ENCODE results near the gene SPIRE2. TPM values are rescaled to one million over a fixed set of nuclear protein-coding genes. Genes with fewer than 3 reads are reported as not detected.

The SPIRE2 gene
- total and polyA plus RNA-seq, 2 of the 13 experiments (the other 11 are each of a cell fraction or from before 2014, with no cell fraction given): 13.3 to 37.5 TPM

- TF ChIP-seq ZNF891 (CRISPR knock-in tag; IDR thresholded peaks at IDR 0.05) (peak; percentile 20; the same call in 1 of the 2 replicates), SOX13 (IDR thresholded peaks at IDR 0.05) (no peak), SOX13 (CRISPR knock-in tag; conservative IDR thresholded peaks at IDR 0.05 in 1 of 2, IDR thresholded peaks at IDR 0.05 in 1 of 2) (no peak), ZNF605 (CRISPR knock-in tag; IDR thresholded peaks at IDR 0.05) (0 out of 2 replicates have a peak, but pooled peaks have one; percentile 48), GFI1 (CRISPR knock-in tag; IDR thresholded peaks at IDR 0.05; ENCODE audit: borderline replicate concordance) (peak; percentile 51; the same call in 1 of the 2 replicates), FOXK1 (CRISPR knock-in tag; IDR thresholded peaks at IDR 0.05; ENCODE audit: borderline replicate concordance, low read depth) (0 out of 2 replicates have a peak, but pooled peaks have one; percentile 28), HNF1B (CRISPR knock-in tag; IDR thresholded peaks at IDR 0.05) (peak; percentile 43), ATF7 (IDR thresholded peaks at IDR 0.05) (no peak), ATF7 (CRISPR knock-in tag; IDR thresholded peaks at IDR 0.05) (no peak), CTCF (CRISPR knock-in tag; IDR thresholded peaks at IDR 0.05) (peak; percentile 99), ZFY (CRISPR knock-in tag; IDR thresholded peaks at IDR 0.05) (no peak; the same call in 1 of the 2 replicates), TEAD3 (CRISPR knock-in tag; optimal IDR thresholded peaks at IDR 0.05; ENCODE audit: borderline replicate concordance) (no peak), XRCC5 (optimal IDR thresholded peaks at IDR 0.05; ENCODE audit: low read length) (peak; percentile 91), ZNF362 (CRISPR knock-in tag; IDR thresholded peaks at IDR 0.05; ENCODE audit: borderline replicate concordance) (peak; percentile 42; the same call in 1 of the 2 replicates), ZNF446 (CRISPR knock-in tag; IDR thresholded peaks at IDR 0.05) (peak; percentile 31; the same call in 1 of the 2 replicates), ZBTB7B (CRISPR knock-in tag; IDR thresholded peaks at IDR 0.05) (peak; percentile 78), ZNF501 (CRISPR knock-in tag; IDR thresholded peaks at IDR 0.05) (no peak; the same call in 1 of the 2 replicates), SAP130 (CRISPR knock-in tag; IDR thresholded peaks at IDR 0.05; ENCODE audit: low read depth) (peak; percentile 60), ZIK1 (CRISPR knock-in tag; IDR thresholded peaks at IDR 0.05; ENCODE audit: borderline replicate concordance, low read depth) (0 out of 2 replicates have a peak, but pooled peaks have one; percentile 58), USF2 (IDR thresholded peaks at IDR 0.05; ENCODE audit: low read depth, low read length) (no peak), USF2 (CRISPR knock-in tag; IDR thresholded peaks at IDR 0.05; ENCODE audit: borderline replicate concordance) (no peak), MEIS1 (CRISPR knock-in tag; IDR thresholded peaks at IDR 0.05; ENCODE audit: borderline replicate concordance) (no peak), SMC3 (IDR thresholded peaks at IDR 0.05; ENCODE audit: low read length) (peak; percentile 64; the same call in 1 of the 2 replicates), MAZ (IDR thresholded peaks at IDR 0.05; ENCODE audit: borderline replicate concordance, low read depth, low read length) (no peak), MAZ (CRISPR knock-in tag; IDR thresholded peaks at IDR 0.05; ENCODE audit: low read depth) (peak; percentile 48; the same call in 1 of the 2 replicates)
Measured at GRCh38 chr16:89860747-89861304, 32.6 kb downstream of the SPIRE2 start (continued).

Data from HepG2 (cell line).